ENCODE data around the gene FAM107B. TPM values are rescaled to one million over a fixed set of nuclear protein-coding genes. Genes with fewer than 3 reads are reported as not detected.

Gene FAM107B
- total and polyA plus RNA-seq, 2 of the 4 experiments (the other 2 are of a cell fraction) = 26.4 to 27.1 TPM

DNA sequence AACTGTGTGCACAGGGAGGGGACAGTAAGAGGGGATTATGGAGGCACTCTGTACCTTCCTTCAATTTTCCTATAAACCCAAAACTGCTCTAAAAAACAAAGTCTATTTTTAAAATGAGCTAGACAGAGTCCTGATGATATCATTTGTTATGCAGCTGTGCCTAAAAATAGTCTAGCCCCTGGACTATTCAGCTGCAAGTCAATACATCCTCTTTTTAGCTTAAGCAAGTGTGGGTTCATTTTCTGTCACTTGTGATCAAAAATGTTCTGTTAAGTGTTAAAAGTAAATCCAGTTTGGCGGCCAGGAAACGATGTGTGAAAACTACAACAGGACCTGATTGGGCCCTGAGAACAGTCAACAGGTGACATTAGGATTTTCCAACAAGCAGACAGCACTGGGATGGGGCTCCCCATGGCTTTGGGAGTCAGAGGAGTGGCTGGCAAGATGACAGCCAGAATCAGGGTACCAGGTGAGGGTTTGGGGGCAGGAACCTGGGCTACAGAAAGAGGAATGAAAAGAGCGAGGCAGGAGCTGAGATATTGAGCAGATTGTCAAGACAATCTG, 33.9 kb downstream of the FAM107B start:
- no peak for ATAC-seq (ENCODE audit: low read depth)
- in situ Hi-C loops (cut with MboI; ENCODE audit: low sequenced_read_pairs) = no loop called here

More for the DNA sequence above, 33.9 kb downstream of the FAM107B start:
- no peak overlapping the region for H3K56ac ChIP-seq (ENCODE audit: extremely low read depth, insufficient read depth, low read length)
- H3K4me1 ChIP-seq (ENCODE audit: control insufficient read depth, insufficient read depth, low read length) = peaks cover 12% of the 10 kb centered on the region
- POLR2A ChIA-PET (ENCODE audit: unreplicated experiment) = no interaction called here
- H2BK15ac ChIP-seq (ENCODE audit: low read depth, low read length) = peak overlapping the region; percentile 9; the same call in 1 of the 3 replicates
- H3K36me3 ChIP-seq (ENCODE audit: control insufficient read depth, insufficient read depth, low read length) = no peaks in the 10 kb centered on the region
- intact Hi-C loops (cut with micrococcal nuclease) = no loop called here
- 84% methylated on average over 3 of the region's 3 CpGs; no CpG with 5 or more reads in 1 of the 2 experiments for WGBS, 2 experiments (ENCODE audit: extremely low coverage in 2 of 2, insufficient read length in 1 of 2)
- peak overlapping the region; percentile 2; the same call in 1 of the 2 replicates for H3K4ac ChIP-seq (ENCODE audit: low read depth, low read length)
- H3K9me1 ChIP-seq (ENCODE audit: insufficient read depth, low read length) = peaks cover 5% of the 10 kb centered on the region; the same call in 1 of the 2 replicates
- no peaks in the 10 kb centered on the region for H4K20me1 ChIP-seq (ENCODE audit: insufficient read depth, low read length)
- no peak overlapping the region for H3K9ac ChIP-seq (ENCODE audit: low read depth, low read length)
- no peak overlapping the region; the same call in 1 of the 2 replicates for H3K18ac ChIP-seq (ENCODE audit: low read depth, low read length)
- peak overlapping the region; percentile 62 for H2AFZ ChIP-seq (replicated peaks; ENCODE audit: low read length, poor library complexity)
- peak overlapping the region in 1 of 2 experiments; percentile 11; a peak in 1 of 4 replicates for H4K8ac ChIP-seq (ENCODE audit: low read depth in 2 of 2, low read length in 2 of 2)
- H3K27ac ChIP-seq (ENCODE audit: insufficient read depth, low read length) = no peak overlapping the region
- peak overlapping the region; percentile 48; the same call in 1 of the 2 replicates for H2BK20ac ChIP-seq (ENCODE audit: low read depth, low read length)
- H3K4me3 ChIP-seq (ENCODE audit: insufficient read depth, low read depth, low read length) = no peak overlapping the region
- dilution Hi-C loops (cut with HindIII; ENCODE audit: low sequenced_read_pairs, unreplicated experiment) = no loop called here
- CTCF ChIA-PET = no interaction called here
- 0 out of 2 replicates have a peak, but pooled peaks cover 2% of the 10 kb centered on the region for H3K9me3 ChIP-seq (ENCODE audit: control insufficient read depth, insufficient read depth, low read length)
- no peaks in the 10 kb centered on the region for H3K27me3 ChIP-seq (ENCODE audit: control insufficient read depth, insufficient read depth, low read length)
- TF ChIP-seq RAD21 (IDR thresholded peaks at IDR 0.05; ENCODE audit: low read length) = no peak
- no peak for TF ChIP-seq MXI1 (IDR thresholded peaks at IDR 0.05; ENCODE audit: borderline replicate concordance, low read depth, low read length)
- H3K79me1 ChIP-seq (ENCODE audit: low read depth in 1 of 2, low read length in 2 of 2) = no peaks in the 10 kb centered on the region
- no TSS peak for BruUV-seq (replicated peaks)
- no peak overlapping the region for H3K4me2 ChIP-seq (ENCODE audit: low read depth, low read length)
- no peak overlapping the region for H2BK5ac ChIP-seq (ENCODE audit: low read depth, low read length, poor library complexity, severe bottlenecking)
- H2AK9ac ChIP-seq (replicated peaks; ENCODE audit: low read depth, low read length, poor library complexity) = peak overlapping the region; percentile 52
- peak overlapping the region; percentile 1; the same call in 1 of the 2 replicates for H3K14ac ChIP-seq (replicated peaks; ENCODE audit: low read depth, low read length)
- peak; percentile 28 for DNase-seq
- H4K5ac ChIP-seq (ENCODE audit: low read depth, low read length) = no peak overlapping the region
- no peak overlapping the region; the same call in none of the 2 replicates for H2BK120ac ChIP-seq (ENCODE audit: low read depth, low read length)
- H4K91ac ChIP-seq (ENCODE audit: insufficient read depth, low read depth, low read length) = no peak overlapping the region
- 0 out of 2 replicates have a peak overlapping the region, but pooled peaks have one; percentile 51 for H2AK5ac ChIP-seq (ENCODE audit: low read depth, low read length)
- no peak overlapping the region for H3K23ac ChIP-seq (ENCODE audit: low read depth, low read length)

All from IMR-90 (cell line).